ENCODE data around the gene DLG2. TPM values are rescaled to one million over a fixed set of nuclear protein-coding genes. Genes with fewer than 3 reads are reported as not detected.
"Not testable (repeated sequence)": the region's sequence is repeated elsewhere in the genome, so short reads cannot be mapped to it uniquely, and the experiment has no call there.

DLG2 gene
- total and polyA plus RNA-seq, 9 donors, result 2.5 to 20.7 (median 12.0) TPM

DNA sequence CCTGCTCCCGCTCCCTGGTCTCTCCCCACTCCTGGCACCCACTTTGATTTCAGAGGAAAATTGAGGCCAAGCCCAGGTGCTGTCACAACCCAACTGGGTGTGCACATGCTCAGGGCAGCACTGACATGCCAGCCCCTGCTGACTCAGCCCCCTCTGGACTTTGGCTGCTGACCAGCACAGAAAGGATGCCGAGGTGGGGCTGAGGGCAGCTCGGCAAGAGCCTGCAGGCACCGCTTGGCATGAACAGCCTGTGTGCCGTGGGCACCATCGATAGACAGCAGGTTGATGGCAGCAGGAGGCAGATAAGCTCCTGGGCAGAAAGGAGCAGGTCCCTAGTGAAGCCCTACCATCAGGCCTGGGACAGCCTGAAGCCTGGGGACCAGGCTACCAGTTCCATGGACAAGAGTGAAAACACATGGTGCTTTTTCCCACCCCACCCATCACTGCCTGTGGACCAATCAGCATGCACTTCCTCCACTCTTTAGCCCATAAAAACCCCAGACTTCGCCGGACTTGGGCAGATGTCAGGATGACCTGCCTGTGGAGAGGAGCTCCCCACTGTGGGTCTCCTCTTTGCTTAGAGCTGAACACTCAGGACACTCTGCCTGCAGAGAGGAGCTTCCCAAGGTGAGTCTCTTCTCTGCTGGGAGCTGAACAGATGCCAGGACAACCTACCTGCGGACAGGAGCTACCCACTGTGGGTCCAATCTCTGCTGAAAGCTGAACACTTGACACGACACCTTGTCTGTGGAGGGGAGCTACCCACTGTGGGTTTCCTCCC is 832.3 kb downstream of the DLG2 start:
- H3K27me3 ChIP-seq, result no peaks in the 10 kb centered on the region
- H3K9me3 ChIP-seq, result no peaks in the 10 kb centered on the region
- DNase-seq, result no peak
- H3K36me3 ChIP-seq, result no peaks in the 10 kb centered on the region
- intact Hi-C loops (cut with DNase I), result no loop called here
- H3K27ac ChIP-seq, result no peak overlapping the region
- WGBS, 3 donors, result 92 to 96% (median 95%) methylated on average over 10 of the region's 10 CpGs
- H3K4me1 ChIP-seq (ENCODE audit: insufficient read depth), result no peaks in the 10 kb centered on the region
- H3K4me3 ChIP-seq, result no peak overlapping the region
- TF ChIP-seq, protein P1, sequence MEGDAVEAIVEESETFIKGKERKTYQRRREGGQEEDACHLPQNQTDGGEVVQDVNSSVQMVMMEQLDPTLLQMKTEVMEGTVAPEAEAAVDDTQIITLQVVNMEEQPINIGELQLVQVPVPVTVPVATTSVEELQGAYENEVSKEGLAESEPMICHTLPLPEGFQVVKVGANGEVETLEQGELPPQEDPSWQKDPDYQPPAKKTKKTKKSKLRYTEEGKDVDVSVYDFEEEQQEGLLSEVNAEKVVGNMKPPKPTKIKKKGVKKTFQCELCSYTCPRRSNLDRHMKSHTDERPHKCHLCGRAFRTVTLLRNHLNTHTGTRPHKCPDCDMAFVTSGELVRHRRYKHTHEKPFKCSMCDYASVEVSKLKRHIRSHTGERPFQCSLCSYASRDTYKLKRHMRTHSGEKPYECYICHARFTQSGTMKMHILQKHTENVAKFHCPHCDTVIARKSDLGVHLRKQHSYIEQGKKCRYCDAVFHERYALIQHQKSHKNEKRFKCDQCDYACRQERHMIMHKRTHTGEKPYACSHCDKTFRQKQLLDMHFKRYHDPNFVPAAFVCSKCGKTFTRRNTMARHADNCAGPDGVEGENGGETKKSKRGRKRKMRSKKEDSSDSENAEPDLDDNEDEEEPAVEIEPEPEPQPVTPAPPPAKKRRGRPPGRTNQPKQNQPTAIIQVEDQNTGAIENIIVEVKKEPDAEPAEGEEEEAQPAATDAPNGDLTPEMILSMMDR (IDR thresholded peaks at IDR 0.05), result no peak
- TF ChIP-seq EP300 (IDR thresholded peaks at IDR 0.05), result no peak
- no peak for TF ChIP-seq POLR2A (IDR thresholded peaks at IDR 0.05)

DNA sequence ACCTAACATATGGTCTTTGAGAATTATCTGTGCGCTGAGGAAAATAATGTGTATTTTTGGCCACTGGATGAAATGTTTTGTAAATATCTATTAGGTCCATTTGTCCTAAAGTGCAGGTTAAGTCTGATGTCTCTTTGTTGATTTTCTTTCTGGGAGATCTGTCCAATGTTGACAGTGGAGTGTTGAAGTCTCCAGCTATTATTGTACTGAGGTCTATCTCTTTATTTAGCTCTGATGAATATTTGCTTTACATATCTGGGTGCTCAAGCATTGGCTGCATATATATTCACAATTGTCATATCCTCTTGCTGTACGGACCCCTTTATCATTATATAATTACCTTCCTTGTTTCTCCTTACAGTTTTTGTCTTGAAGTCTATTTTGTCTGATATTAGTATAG is 833.8 kb downstream of the DLG2 start:
- WGBS, 3 donors, result 12 to 49% (median 18%) methylated on average over 2 of the region's 2 CpGs
- TF ChIP-seq POLR2A (IDR thresholded peaks at IDR 0.05) (no peak), EP300 (IDR thresholded peaks at IDR 0.05) (no peak)
- TF ChIP-seq, protein P1 (IDR thresholded peaks at IDR 0.05), result no peak

DNA sequence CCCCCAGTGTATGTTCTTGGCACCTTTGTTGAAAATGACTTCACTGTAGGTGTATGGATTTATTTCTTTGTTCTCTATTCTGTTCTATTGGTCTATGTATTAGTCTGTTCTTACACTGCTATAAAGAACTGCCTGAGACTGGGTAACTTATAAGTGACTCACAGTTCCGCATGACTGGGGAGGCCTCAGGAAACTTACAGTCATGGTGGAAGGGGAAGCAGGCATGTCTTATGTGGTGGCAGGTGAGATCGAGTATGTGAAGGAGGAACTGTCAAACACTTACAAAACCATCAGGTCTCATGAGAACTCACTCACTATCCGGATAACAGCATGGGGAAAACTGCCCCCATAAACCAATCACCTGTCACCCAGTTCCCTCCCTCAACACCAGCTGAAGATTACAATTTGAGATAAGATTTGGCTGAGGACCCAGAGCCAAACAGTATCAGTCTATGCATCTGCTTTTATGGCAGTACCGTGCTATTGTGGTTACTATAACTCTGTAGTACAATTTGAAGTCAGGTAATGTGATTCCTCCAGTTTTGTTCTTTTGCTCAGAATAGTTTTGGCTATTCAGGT is 836.2 kb downstream of the DLG2 start:
- TF ChIP-seq POLR2A (IDR thresholded peaks at IDR 0.05) (no peak), EP300 (IDR thresholded peaks at IDR 0.05) (no peak)
- TF ChIP-seq, protein P1 (IDR thresholded peaks at IDR 0.05), result no peak

More for the DNA sequence above, 833.8 kb downstream of the DLG2 start:
- DNase-seq, result no peak
- Histone ChIP-seq H3K9me3 (no peaks in the 10 kb centered on the region), H3K36me3 (no peaks in the 10 kb centered on the region), H3K4me1 (ENCODE audit: insufficient read depth) (no peaks in the 10 kb centered on the region), H3K27me3 (no peaks in the 10 kb centered on the region), H3K27ac (no peak overlapping the region), H3K4me3 (no peak overlapping the region)
- intact Hi-C loops (cut with DNase I), result no loop called here

DNA sequence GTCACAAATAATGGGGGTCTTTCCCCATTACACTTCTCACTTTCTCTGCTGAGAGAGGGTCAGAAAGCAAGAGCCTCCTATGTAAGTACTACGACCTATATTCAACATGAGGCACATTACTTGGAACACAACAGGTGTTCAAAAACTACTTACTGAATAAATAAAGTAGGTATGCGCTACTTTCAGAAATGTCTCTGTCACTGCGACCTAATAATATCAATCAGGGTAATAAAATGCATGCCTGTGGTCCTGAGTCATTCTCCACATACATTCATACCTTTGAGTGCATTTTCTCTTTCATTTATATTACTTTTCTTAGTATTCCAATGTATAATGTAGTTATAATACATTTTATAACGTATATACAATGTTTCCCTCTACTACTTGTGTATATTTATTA is 838.9 kb downstream of the DLG2 start:
- intact Hi-C loops (cut with DNase I), result no loop called here
- Histone ChIP-seq H3K27ac (no peak overlapping the region), H3K36me3 (no peaks in the 10 kb centered on the region), H3K9me3 (no peaks in the 10 kb centered on the region), H3K27me3 (no peaks in the 10 kb centered on the region), H3K4me1 (ENCODE audit: insufficient read depth) (no peaks in the 10 kb centered on the region), H3K4me3 (no peak overlapping the region)
- TF ChIP-seq POLR2A (IDR thresholded peaks at IDR 0.05) (no peak), EP300 (IDR thresholded peaks at IDR 0.05) (no peak)
- TF ChIP-seq, protein P1 (IDR thresholded peaks at IDR 0.05), result no peak
- DNase-seq, result no peak
- 90 to 92% (median 91%) methylated on average over 4 of the region's 4 CpGs for WGBS, 3 donors

More for the DNA sequence above, 836.2 kb downstream of the DLG2 start:
- intact Hi-C loops (cut with DNase I), result no loop called here
- no peak for DNase-seq
- Histone ChIP-seq H3K27ac (no peak overlapping the region), H3K27me3 (no peaks in the 10 kb centered on the region), H3K4me1 (ENCODE audit: insufficient read depth) (no peaks in the 10 kb centered on the region), H3K9me3 (no peaks in the 10 kb centered on the region), H3K36me3 (no peaks in the 10 kb centered on the region), H3K4me3 (no peak overlapping the region)
- 59 to 79% (median 75%) methylated on average over 4 of the region's 4 CpGs for WGBS, 3 donors

DNA sequence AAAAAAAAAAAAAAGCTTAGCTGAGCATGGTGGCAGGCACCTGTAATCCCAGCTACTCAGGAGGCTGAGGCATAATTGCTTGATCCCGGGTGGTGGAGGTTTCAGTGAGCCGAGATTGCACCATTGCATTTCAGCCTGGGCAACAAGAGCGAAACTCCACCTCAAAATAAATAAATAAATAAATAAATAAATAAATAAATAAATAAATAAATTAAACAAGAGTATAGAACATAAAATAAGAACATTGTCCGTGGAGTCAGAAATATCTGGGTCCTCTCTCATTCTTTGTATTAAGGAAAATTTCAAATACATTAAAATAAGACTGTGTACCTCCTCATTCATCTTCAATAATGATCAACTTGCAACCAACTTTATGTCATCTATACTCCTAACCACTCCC is 843.0 kb downstream of the DLG2 start:
- H3K9me3 ChIP-seq; H3K4me1 ChIP-seq (ENCODE audit: insufficient read depth); intact Hi-C loops (cut with DNase I); H3K27me3 ChIP-seq; H3K4me3 ChIP-seq; H3K27ac ChIP-seq; DNase-seq; H3K36me3 ChIP-seq: not testable (repeated sequence)
- WGBS, 3 donors, result 89 to 97% (median 96%) methylated on average over 4 of the region's 4 CpGs

Data from ovary (tissue), 9 donors.